Midbrain (tissue), 1 donor: ENCODE measurements around the gene TLCD3A.
"Not testable (repeated sequence)": the region's sequence is repeated elsewhere in the genome, so short reads cannot be mapped to it uniquely, and the experiment has no call there.

Experiments used
- DNase-seq: peaks from one replicate; lab custom pipeline; 2025; lab: John Stamatoyannopoulos, UW

The TLCD3A gene

DNA sequence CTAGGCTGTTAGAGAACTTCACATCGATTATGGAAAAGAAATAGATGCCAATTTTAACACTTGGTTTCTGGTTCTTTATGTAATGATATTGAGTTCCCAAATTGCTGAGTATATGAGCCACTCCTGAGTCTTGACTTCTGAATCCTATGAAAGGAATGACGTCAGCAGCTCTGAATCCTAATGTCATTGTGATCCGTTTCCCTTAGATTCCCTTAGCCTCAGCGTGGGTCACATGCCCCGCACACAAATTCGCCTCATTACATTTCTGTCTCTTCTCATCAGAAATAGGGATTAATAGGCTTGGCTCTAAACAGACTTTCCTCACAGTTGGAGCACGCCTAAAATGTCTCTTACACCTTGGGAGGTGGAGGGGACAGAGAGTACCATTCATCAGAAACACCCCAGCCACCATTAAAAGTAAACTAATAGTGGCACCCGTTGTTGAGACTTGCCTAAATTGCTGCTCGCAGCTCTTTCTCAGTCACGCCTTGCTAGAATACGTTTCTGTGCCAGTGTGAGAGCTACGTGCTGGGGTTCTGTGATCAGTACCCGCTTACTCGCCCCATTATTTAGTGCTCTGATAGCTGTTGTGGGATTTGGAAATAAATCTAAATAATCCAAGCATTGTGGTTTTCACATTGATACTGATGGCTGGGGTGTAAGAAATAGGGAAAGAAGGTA lies 56.9 kb downstream of the TLCD3A start:
- DNase-seq: no peak

DNA sequence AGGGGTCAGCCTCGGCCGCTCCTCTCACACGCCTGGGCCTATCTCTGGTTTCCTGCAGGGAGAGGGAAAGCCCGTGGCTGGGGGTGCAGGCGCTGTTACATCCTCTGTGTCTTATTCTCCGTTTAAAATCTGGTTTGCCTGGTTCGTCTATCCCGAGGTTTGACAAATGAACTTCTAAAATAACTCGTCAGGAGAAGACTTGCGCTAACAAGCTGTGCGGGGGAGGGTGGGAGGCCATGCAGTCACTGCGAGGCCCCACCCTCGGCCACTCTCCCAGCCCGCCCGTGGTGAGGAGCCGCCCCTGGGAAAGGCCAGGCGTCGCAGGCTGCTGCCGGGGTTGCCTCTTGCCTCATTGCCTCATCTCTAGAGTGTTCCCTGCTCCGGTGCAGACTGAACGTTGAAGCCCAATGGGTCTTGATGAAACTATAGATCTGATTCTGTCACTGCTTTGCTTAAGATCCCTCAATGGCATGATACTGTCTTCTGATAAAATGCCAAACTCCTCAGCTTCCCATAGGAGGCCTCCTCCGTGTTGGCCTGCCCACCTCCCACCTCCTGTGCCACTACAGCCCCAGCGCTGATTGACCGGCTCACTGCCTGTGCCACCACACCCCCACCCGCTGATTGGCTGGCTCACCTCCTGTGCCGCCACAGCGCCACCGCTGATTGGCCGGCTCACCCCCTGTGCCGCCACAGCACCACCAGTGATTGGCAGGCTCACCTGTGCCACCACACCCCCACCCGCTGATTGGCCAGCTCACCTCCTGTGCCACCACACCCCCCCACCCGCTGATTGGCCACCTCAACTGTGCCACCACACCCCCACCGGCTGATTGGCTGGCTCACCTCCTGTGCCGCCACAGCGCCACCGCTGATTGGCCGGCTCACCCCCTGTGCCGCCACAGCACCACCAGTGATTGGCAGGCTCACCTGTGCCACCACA lies 57.8 kb downstream of the TLCD3A start:
- not testable (repeated sequence) for DNase-seq

GRCh38 chr17:790874-791247 lies 58.5 kb downstream of the TLCD3A start:
- DNase-seq: not testable (repeated sequence)

GRCh38 chr17:791829-792228 lies 59.4 kb downstream of the TLCD3A start:
- DNase-seq: no peak

GRCh38 chr17:792277-792676 lies 59.9 kb downstream of the TLCD3A start:
- DNase-seq: no peak
